ENCODE measurements around the gene AK9.
A peak's percentile ranks its signal among the peaks of the same experiment; 100 is the strongest.

The AK9 gene

GRCh38 chr6:109508166-109508860 is 182.7 kb downstream of the AK9 start:
- DNase-seq, result no peak

GRCh38 chr6:109507490-109508072 is 183.4 kb downstream of the AK9 start:
- no peak for DNase-seq

GRCh38 chr6:109506841-109507240 is 184.2 kb downstream of the AK9 start:
- no peak for DNase-seq

- DNase-seq, result no peak
Measured at GRCh38 chr6:109506314-109506713, 184.7 kb downstream of the AK9 start.

- no peak for DNase-seq
Measured at GRCh38 chr6:109503327-109504224, 187.4 kb downstream of the AK9 start.

- DNase-seq, result no peak
Measured at GRCh38 chr6:109498936-109499335, 192.1 kb downstream of the AK9 start.

- DNase-seq, result no peak
Measured at GRCh38 chr6:109498052-109498451, 192.9 kb downstream of the AK9 start.

- no peak for DNase-seq
Measured at GRCh38 chr6:109496036-109496772, 194.8 kb downstream of the AK9 start.

GRCh38 chr6:109493865-109494264 is 197.1 kb downstream of the AK9 start:
- no peak for DNase-seq

- DNase-seq, result no peak
Measured at GRCh38 chr6:109491207-109491938, 199.6 kb downstream of the AK9 start.

- DNase-seq, result no peak
Measured at GRCh38 chr6:109490713-109491112, 200.3 kb downstream of the AK9 start.

GRCh38 chr6:109488001-109488400 is 203.0 kb downstream of the AK9 start:
- no peak for DNase-seq

GRCh38 chr6:109486068-109486467 is 204.9 kb downstream of the AK9 start:
- no peak for DNase-seq

- no peak for DNase-seq
Measured at GRCh38 chr6:109485266-109485935, 205.6 kb downstream of the AK9 start.

GRCh38 chr6:109484122-109484521 is 206.9 kb downstream of the AK9 start:
- DNase-seq, result no peak

GRCh38 chr6:109483735-109484057 is 207.3 kb downstream of the AK9 start:
- DNase-seq, result no peak

- DNase-seq, result peak; percentile 93
Measured at GRCh38 chr6:109482905-109483734, 207.9 kb downstream of the AK9 start, which contains the start of gene ZBTB24. Gene ZBTB24 (minus strand): TSS chr6:109483219. CDS start chr6:109482026, 1,193 bp downstream.

GRCh38 chr6:109480993-109481480 is 210.0 kb downstream of the AK9 start:
- DNase-seq, result no peak

- peak; percentile 37 for DNase-seq
Measured at GRCh38 chr6:109478841-109479624, 212.0 kb downstream of the AK9 start.
